ENCODE data around the gene TDRD9.
"Not testable (repeated sequence)": the region's sequence is repeated elsewhere in the genome, so short reads cannot be mapped to it uniquely, and the experiment has no call there.

Gene TDRD9

GRCh38 chr14:103891667-103892215 lies 36.5 kb upstream of the TDRD9 start:
- no peak for DNase-seq

- no peak for DNase-seq
Measured at GRCh38 chr14:103892247-103892646, 36.0 kb upstream of the TDRD9 start.

- no peak for DNase-seq
Measured at GRCh38 chr14:103894034-103894722, 34.1 kb upstream of the TDRD9 start.

- no peak for DNase-seq
Measured at GRCh38 chr14:103894723-103895059, 33.6 kb upstream of the TDRD9 start.

DNA sequence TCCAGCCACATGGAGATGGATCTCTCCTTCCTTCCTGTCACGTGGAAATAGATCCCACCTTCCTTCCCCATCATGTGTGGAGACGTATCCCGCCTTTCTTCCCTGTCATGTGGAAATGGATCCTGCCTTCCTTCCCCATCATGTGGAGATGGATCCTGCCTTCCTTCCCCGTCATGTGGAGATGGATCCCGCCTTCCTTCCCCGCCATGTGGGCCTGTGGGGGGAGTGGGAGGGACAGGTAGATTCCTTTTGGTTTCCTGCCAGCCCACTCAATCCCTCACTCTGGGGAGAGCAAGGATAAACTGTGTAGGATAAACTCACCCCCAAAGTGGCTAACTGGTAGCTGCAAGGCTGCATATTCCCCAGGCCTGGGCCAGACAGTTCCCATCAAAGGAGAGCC lies 31.7 kb upstream of the TDRD9 start:
- DNase-seq, result no peak

- DNase-seq, result no peak
Measured at GRCh38 chr14:103897075-103897947, 30.9 kb upstream of the TDRD9 start.

DNA sequence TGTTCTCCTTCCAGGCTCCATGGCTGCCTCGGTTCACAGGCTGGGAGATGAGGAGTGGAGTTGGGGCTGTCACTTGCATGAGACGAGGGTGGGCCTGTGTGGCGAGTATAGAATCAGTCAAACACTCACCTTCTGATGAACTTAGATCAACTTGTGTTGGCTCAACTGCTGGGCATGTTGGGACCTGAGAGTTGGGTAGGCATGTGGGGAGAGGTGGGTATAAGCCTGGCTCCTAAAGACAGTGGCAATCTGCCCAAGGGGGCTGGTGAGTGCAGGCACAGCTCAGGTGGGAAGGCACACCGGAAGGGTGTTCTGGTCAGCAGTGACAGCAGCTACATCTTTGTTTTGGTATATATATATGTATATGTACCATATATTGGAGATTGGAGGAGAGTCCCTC lies 30.1 kb upstream of the TDRD9 start:
- no peak for DNase-seq

GRCh38 chr14:103898711-103899110 lies 29.5 kb upstream of the TDRD9 start:
- no peak for DNase-seq

- DNase-seq, result no peak
Measured at GRCh38 chr14:103899316-103899715, 28.9 kb upstream of the TDRD9 start.

- no peak for DNase-seq
Measured at GRCh38 chr14:103899833-103900232, 28.4 kb upstream of the TDRD9 start.

DNA sequence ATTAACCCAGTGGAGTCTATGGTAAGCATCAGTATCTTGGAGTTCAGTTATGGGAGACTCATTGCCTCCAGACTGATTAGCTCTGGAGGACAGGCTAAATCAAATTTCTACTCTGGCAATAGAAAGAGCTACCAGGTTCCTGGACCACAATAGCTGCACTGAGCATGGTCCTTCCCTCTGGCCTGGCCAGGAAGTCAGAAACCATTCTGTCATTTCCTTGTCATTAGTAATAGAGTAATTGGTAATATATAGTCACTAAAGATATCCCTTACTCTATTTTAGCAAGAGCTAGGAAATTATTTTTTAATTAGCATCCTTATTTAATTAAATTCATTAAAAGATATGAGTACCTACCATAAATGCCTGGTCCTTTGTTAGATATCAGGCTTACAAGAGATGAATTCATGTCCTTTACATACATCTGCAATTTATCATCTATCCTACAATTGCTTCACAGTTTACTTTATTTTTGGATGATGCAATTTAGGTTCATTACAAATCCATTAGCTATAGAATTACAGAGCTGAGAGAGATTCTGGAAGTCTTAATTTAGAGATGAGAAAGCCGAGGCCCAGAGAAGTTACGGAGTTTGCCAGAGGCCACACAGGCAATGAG lies 23.7 kb upstream of the TDRD9 start:
- DNase-seq, result no peak

GRCh38 chr14:103905842-103906456 lies 22.3 kb upstream of the TDRD9 start:
- no peak for DNase-seq

DNA sequence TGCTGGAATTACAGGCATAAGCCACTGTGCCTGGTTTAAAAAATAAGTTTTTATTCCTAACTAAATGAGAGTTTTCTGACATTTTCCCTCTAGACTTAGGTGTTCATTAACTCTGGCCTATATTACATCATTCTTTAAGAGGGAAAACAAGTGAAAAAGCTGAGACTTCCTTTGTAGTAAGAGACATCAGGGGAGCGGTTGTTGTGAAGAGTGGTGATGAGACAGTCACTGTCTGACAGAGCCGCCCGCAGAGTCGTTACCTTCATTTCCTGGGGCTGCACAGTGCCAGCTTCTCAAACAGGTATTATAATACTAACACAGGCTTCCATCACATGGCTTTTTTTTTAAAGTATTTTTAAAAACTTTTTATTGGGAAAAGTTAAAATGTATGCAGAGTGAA lies 19.7 kb upstream of the TDRD9 start:
- DNase-seq, result no peak

DNA sequence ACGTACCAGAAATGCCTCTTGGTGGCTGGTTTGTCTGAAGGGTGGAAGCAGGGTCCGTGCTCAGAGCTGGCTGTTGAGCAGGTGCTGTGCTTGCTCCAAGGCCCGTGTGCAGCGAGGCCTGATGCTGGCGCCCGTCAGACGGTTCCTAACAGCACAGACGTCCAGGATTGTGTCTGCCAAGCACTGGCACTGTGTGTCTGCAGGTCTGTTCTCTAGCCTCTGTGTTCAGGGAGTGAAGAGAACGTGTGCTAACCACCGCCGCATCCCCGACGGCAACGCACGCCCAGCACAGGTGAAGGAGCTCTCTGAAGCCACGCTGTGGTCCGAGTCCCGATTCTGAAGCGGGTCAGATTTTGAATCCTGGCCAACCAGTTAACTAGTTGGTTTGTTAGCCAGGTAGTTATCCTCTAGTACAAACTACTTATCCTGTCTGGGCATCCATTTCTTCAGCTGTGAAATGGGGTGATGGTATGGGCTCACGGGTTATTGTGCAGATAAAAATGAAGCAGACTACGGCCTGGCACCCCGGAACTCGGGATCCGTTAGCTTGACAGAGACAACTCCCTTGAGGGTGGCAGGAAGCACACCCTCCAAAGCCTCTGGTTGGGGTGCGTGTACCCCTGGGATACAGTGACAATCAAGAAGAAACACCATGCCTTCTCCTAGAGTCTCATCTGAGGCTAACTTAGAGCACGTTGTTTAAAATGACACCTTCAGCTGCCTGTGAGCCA lies 18.6 kb upstream of the TDRD9 start:
- DNase-seq, result no peak

DNA sequence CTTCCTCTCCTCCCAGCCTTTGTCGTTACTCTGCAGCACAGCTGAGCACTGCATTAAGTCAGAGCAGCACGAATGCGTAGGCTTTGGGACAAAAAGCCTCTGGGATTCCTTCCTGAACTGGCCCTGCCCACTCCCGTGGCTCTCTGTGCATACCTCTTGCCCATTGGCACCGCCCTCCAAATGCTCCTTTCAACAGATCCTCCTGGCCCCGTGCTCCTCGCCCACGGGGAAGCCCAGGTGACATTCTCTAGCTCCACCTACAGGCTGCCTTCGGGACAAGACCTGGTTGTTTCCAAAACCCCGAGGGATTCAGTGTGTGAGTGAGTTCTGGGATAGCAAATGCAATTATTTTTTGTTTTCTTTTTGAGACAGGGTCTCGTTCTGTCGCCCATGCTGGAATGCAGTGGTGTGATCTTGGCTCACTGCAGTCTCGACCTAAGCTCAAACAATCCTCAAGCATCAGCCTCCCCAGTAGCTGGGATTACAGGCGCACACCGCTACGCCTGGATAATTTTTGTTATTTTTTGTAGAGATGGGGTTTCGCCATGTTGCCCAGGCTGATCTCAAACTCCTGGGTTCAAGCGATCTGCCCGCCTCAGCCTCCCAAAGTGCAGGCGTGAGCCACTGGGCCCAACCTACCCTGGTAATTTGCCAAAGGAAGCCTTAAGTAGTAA lies 17.9 kb upstream of the TDRD9 start:
- peak; percentile 25 to 37 for DNase-seq

GRCh38 chr14:103910984-103911383 lies 17.3 kb upstream of the TDRD9 start:
- no peak for DNase-seq

- no peak for DNase-seq
Measured at GRCh38 chr14:103915616-103916015, 12.6 kb upstream of the TDRD9 start.

DNA sequence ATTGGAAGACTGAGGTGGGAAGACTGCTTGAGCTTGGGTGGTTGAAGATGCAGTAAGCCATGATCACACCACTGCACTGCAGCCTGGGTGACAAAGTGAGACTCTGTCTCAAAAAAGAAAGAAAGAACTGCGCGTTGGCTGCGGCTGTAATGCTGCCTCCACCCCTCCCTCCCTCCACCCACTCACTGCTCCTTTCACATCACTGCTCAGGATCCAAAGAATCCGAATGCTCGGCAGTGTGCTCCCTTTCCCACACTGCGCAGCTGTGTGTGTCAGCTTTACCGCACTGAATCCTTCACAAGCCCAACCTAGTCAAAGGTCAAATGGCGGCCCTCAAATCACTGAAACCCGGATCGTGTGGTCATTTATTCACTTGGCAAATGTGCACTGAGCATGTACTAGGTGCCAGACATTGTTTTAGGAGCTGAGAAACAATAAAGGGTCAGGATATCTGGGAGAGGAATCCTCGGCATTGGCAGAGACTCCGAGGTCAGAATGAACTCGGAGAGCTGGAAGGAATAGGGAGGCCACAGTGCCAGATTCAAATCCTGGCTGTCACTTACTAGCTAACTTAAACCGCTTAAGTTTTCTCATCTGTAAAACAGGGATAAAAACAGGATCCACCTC lies 11.5 kb upstream of the TDRD9 start:
- no peak for DNase-seq

- peak; percentile 71 to 91 for DNase-seq
Measured at GRCh38 chr14:103920981-103921854, 7.0 kb upstream of the TDRD9 start.

- not testable (repeated sequence) for DNase-seq
Measured at GRCh38 chr14:103921855-103922200, 6.4 kb upstream of the TDRD9 start.

GRCh38 chr14:103923863-103924262 lies 4.4 kb upstream of the TDRD9 start:
- no peak for DNase-seq
